ENCODE measurements around the gene CMIP.
A peak's percentile ranks its signal among the peaks of the same experiment; 100 is the strongest.

Gene CMIP

GRCh38 chr16:81478876-81479511 is 34.4 kb downstream of the CMIP start:
- DNase-seq (ENCODE audit: low read depth in 2 of 2), result no peak

- DNase-seq (ENCODE audit: low read depth in 2 of 2), result no peak
Observed at GRCh38 chr16:81480606-81481206, 36.1 kb downstream of the CMIP start.

- DNase-seq (ENCODE audit: low read depth in 2 of 2), result no peak
Observed at GRCh38 chr16:81481207-81481821, 36.7 kb downstream of the CMIP start.

GRCh38 chr16:81482329-81483063 is 37.9 kb downstream of the CMIP start:
- DNase-seq (ENCODE audit: low read depth in 2 of 2), result no peak

DNA sequence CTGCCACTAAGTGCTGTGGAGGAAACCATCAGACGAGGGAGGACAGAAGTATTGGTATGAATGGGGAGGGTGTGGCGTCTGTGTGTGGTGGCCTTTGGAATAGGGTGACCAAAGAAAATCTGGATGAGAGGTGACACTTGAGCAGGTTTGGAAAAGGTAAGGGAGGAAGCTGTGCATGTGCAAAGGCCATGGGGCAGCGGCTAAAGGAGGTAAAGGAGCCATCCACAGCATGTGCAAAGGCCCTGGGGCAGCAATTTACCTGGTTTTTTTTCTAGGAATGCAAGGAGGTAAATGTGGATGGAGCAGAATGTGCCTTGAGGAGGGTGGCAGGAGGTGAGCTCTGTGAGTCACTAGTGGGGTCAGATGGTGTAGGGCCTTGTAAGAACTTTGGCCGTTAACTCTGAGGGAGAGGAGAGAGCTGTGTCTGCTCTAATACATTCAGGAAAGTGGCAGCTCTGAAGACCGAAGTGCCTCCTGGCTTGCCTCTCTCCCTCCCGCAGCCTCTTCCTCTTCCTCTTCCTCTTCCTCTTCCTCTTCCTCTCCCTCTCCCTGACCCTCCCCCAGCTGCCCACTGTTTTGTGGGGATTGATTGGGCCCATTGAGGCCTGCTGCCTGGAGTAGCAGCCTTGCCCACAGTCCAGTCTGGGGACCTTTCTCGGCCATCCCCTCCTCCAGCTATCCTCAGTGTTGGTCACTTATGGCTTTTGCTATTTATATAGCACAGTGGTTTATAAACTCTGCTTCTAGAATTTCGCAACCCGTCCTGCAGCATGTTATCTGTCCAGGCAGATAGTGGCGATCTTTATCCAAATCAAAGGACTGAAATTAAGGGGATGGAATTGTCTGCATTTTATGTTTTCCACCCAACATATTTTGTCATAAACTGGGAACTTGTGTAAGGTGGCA is 38.7 kb downstream of the CMIP start:
- no peak for DNase-seq (ENCODE audit: low read depth in 2 of 2)

GRCh38 chr16:81483970-81484595 is 39.5 kb downstream of the CMIP start:
- DNase-seq (ENCODE audit: low read depth in 2 of 2), result no peak

DNA sequence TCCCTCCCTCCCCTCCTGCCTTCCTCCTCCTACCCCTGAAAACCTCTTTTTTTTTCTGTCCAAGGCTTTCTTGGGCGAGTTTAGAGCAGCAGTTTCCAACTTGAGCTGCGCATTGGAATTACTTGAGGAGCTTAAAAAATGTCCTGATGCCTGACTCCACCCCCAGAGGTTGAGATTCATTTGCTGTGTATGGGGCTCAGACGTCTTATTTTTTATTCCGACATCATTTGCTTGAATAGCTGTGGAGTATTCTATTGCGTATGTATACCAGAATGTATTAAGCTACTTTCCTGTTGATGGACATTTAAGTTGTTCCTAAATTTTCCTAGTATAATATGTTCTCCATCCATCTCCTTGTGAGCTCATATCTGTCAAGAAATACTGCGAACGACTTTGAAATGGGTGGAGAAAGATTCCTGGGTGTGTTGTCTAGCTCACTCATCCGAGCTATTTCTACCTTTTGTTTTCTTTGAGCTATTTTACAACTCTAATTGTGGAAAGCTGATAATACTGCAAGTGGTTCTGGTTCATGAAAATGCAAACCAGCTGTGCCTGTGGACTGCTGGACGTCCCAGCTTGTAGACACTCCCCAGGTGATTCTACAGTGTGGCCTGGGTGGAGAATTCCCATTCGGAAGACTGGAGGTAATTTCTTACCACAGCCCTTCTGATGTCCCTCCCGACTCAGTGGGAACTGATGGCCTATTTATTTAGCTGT is 40.5 kb downstream of the CMIP start:
- DNase-seq (ENCODE audit: low read depth in 2 of 2), result no peak

GRCh38 chr16:81485824-81486539 is 41.4 kb downstream of the CMIP start:
- no peak for DNase-seq (ENCODE audit: low read depth in 2 of 2)

GRCh38 chr16:81486540-81487061 is 42.0 kb downstream of the CMIP start:
- no peak for DNase-seq (ENCODE audit: low read depth in 2 of 2)

DNA sequence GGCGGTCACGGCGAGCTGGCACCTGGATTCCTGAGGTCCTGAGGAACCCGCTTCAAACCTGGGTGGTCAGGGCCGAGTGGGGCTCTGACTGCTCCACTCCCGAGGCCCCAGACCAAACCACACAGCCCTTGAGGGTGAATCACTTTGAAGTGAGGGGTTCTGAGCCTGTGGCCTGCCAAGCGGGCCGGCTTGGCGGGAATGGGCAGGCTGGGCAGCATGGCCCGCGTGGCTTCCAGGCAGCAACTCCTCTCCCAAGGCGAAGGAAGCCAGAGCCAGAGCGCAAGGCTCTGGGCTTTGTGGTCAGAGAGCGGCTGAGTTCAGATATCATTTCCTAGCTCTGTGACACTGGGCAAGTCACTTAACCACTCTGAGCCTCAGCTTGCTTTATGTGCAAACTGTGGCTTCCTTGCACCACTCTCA is 42.7 kb downstream of the CMIP start:
- no peak for DNase-seq (ENCODE audit: low read depth in 2 of 2)

- no peak for DNase-seq (ENCODE audit: low read depth in 2 of 2)
Observed at GRCh38 chr16:81488687-81489411, 44.2 kb downstream of the CMIP start.

DNA sequence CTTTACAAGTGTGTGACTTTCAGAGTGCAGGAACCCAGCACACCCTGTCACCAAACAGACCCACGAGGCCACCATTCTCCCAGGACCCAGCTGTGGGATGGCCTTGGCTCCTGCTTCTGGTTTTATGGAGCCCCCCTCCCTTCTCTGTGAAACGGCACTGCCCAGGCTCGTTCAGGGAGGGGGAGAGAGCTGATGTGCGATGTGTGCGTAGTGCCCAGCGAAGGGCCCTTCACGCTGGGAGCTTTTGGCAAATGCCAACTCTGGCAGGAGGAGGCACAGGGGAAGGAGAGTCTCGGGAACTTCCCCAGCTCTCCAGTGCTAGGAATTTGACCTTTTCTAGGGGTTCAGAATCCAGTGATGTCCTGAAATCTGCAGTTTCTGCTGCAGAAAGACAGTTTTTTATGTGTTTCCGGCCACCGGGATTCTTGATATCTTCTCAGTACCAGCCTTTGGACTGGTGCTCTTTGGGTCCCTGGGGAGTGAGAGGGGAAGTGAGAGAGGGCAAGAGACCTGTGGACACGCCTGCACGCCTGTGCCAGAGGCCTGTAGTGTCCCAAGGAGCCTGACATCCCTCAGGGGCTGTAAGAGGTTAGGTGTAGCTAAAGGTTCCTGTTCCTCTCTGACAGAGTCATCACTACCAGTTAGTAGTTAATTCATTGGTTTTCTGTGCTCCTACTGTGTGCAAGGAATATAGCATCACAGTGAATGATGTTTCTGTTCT is 45.1 kb downstream of the CMIP start:
- DNase-seq (ENCODE audit: low read depth in 2 of 2), result no peak

DNA sequence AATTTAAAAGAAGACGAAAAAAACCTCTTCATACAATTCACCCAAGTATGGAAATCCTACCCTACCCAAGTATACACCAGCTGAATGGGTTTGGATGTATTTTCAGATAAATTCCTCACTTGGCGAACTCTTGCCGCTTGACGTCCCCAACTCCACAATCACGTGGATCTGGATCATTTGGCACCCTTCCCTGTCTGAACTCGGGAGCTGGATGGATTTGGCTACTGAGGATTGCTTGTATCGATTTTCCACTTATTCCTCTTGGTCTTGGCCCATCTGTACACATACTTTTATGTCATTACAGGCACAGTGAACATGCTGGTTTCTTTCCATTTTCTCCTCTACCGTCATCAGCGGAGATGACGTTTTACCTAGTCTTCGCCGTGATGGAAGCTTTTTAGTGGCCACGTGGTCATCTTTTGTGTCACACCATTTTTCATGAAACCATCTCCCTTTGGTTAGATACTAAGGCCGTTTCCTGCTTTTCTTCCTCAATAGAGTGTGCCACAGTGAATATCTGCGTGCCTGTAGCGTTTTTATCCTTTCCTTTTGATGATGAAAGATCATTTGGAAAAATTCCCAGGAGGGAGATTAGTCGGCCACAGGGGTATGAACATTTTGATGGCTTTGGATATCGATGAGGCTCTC is 47.1 kb downstream of the CMIP start:
- DNase-seq (ENCODE audit: low read depth in 2 of 2), result no peak

- DNase-seq (ENCODE audit: low read depth in 2 of 2), result no peak
Observed at GRCh38 chr16:81492311-81492761, 47.7 kb downstream of the CMIP start.

DNA sequence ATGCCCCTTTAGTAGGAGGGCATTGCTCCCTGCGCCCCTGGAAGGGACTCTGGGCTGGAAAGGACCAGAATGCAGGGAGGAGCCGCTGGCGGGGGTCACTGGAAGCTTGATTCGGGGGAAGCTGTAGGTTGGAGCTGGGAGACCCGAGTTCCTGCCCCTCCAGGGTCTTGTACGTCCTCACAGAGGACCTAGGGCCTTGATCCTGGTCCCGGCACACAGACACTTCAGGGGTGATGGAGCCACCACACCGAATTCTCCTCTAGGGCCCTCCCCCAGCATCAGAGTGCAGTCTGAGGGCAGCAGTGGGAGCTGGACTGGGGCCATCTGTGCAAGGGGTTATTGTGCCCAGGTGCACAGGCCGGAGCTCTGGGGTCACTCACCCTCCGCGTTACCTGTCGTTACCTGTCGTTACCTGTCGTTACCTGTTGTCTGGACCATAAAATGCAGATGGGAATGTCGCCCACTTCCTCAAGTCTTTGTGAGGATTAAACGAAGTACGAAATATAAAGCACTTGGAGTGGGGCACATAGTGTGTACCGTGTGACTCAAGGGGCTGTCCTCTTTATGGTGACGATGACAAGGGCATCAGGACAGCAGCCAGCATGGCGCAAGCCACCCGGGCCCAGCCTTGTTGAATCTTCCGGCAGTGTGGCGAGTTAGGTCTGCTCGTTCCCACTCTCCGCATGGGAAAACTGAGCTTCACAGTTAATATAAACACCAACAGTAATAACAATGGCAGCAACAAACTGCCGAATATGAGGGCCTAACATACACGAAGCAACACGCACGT is 48.6 kb downstream of the CMIP start:
- no peak for DNase-seq (ENCODE audit: low read depth in 2 of 2)

GRCh38 chr16:81493755-81494433 is 49.3 kb downstream of the CMIP start:
- peak; percentile 14 to 16 for DNase-seq (ENCODE audit: low read depth in 2 of 2)
